H1 (cell line): Measurements from ENCODE around the gene ZNF316. TPM values are rescaled to one million over a fixed set of nuclear protein-coding genes. Genes with fewer than 3 reads are reported as not detected.

Experiments used
- BRCA1 ChIP-seq: IDR thresholded peaks from 2 replicates; pipeline ENCODE4 v1.6.1; 2012; ENCODE audit warnings: low read depth, low read length, improper control_type of control experiment
- EGR1 ChIP-seq: IDR thresholded peaks from 2 replicates; pipeline ENCODE4 v1.6.1; 2011; ENCODE audit warnings: low read depth, low read length, borderline replicate concordance
- KDM1A ChIP-seq: fragments of 200-600, 300-600 bp; sonication (generic); IDR thresholded peaks from 2 replicates; pipeline ENCODE4 v1.7.1; 2016; ENCODE audit warnings: mild to moderate bottlenecking, low read length, borderline replicate concordance
- polyA plus RNA-seq, 7 experiments: library from polyadenylated mRNA; depleted of rRNA in 3 of 7; stranded (reverse) in 5 of 7; unstranded in 2 of 7; fragments of >200 nt in 5 of 7; fragments of 200-250 nt in 2 of 7; gene quantifications; 1 replicate in 5 of 7; 2 replicates in 1 of 7; 4 replicates in 1 of 7; pipeline versions ENCODE4 v1.2.1 to v1.2.3, GENCODE V29; 2011 to 2013; ENCODE audit warnings: missing spikeins in 2 of 7, mixed read lengths in 2 of 7
- total RNA-seq: library from RNA; stranded (reverse); fragmentation: NEBNext Ultra II Directional; extraction: Animal tissue kit (Norgen Biotek cat#: 25700); gene quantifications from 2 replicates; pipeline ENCODE4 v1.2.1, GENCODE V29; 2021
- TF ChIP-seq, protein P1 (sequence below): IDR thresholded peaks from 2 replicates; pipeline ENCODE4 v1.6.1; 2012; ENCODE audit warnings: inconsistent platforms

The ZNF316 gene
- total and polyA plus RNA-seq, 2 of the 8 experiments (the other 6 are each of a cell fraction or from before 2014, with no cell fraction given), result 3.6 to 13.7 TPM

DNA sequence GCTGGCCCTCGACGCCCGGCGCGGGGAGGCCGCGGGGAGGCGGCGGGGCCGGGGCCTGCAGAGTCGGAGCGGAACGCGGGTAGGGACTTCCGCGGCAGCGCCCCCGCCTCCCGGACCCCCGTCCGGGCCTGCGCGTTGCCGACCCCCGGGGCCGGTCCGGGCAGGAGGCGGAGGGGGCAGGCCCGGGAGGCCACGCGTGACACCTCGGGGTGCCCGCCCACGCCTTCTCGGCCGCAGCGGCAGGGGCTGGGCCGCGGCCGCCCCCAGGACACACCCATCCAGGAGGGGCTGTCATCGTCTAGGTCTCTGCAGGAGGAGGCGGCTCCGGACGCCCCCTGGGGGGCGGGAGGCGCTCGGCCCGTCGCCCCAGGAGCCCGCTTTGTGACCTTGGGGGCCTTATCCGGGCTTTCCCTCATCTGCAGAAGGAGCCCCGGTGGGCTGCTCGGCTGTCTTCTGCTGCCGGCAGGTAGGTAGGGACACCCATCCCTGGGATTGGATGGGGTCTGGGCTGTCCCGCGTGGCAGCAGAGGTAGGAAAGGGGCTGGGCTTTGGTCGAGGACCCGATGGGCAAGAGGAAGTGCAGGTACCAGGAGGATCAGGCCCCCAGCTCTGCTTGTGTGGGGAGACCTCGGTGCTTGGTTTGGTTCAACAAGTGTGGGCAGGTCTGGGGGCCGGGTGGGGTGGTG lies 569 bp downstream of the ZNF316 start (continued):
- no peak for TF ChIP-seq BRCA1
- no peak for TF ChIP-seq KDM1A
- TF ChIP-seq EGR1, result peak; percentile 45; the same call in 1 of the 2 replicates
- TF ChIP-seq, protein P1, sequence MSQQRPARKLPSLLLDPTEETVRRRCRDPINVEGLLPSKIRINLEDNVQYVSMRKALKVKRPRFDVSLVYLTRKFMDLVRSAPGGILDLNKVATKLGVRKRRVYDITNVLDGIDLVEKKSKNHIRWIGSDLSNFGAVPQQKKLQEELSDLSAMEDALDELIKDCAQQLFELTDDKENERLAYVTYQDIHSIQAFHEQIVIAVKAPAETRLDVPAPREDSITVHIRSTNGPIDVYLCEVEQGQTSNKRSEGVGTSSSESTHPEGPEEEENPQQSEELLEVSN, result no peak
